Stimulated activated memory B cell treated with anti-CD40 and anti-IgM and Interleukin-4, amounts not matched to agents 10 μg/mL and 1 μg/mL and 100 μg/mL, for 72 hours (primary cell): ENCODE results near the gene SIAH1.
A peak's percentile ranks its signal among the peaks of the same experiment; 100 is the strongest.
"Not testable (repeated sequence)": the region's sequence is repeated elsewhere in the genome, so short reads cannot be mapped to it uniquely, and the experiment has no call there.

Experiments used
- ATAC-seq: fragments of 150-1000 bp; cut with Tn5 transposase; 2 replicates; pipeline ENCODE4 v1.10.0; 2021
- H3K27ac Mint-ChIP-seq: one replicate; pipeline ENCODE4 v1.8.0; 2022; ENCODE audit warnings: mild to moderate bottlenecking, mixed read lengths
- H3K27me3 Mint-ChIP-seq: one replicate; pipeline ENCODE4 v1.8.0; 2022; ENCODE audit warnings: mixed read lengths
- H3K36me3 Mint-ChIP-seq: one replicate; pipeline ENCODE4 v1.8.0; 2022; ENCODE audit warnings: mixed read lengths
- H3K4me1 Mint-ChIP-seq: one replicate; pipeline ENCODE4 v1.8.0; 2022; ENCODE audit warnings: mixed read lengths
- H3K4me3 Mint-ChIP-seq: one replicate; pipeline ENCODE4 v1.8.0; 2022; ENCODE audit warnings: mild to moderate bottlenecking, moderate library complexity, mixed read lengths
- H3K9me3 Mint-ChIP-seq: one replicate; pipeline ENCODE4 v1.8.0; 2022; ENCODE audit warnings: mixed read lengths

SIAH1 gene

DNA sequence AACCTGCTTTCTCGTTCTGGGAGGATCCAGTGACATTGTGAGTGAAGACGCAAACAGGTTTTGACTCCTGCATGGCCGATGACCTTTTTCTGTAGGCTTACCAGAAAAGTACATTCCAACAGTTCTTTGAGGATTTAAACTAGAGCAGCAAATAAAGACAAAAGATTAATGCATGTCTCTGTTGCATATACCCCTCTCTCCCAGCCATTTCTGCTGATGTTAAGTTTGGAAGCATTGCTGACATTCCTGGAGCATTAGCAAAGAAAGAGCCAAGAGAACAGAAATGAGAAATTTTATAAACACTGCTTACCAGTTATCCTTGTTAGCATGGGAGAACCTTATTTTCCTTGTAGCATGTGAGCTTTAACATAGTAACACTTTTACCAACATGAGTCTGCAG, 49.3 kb downstream of the SIAH1 start:
- peaks cover 51% of the 10 kb centered on the region for H3K36me3 Mint-ChIP-seq
- no peaks in the 10 kb centered on the region for H3K27me3 Mint-ChIP-seq
- H3K27ac Mint-ChIP-seq: no peak overlapping the region
- ATAC-seq: no peak
- H3K4me3 Mint-ChIP-seq: no peak overlapping the region
- H3K4me1 Mint-ChIP-seq: no peaks in the 10 kb centered on the region
- H3K9me3 Mint-ChIP-seq: no peaks in the 10 kb centered on the region

DNA sequence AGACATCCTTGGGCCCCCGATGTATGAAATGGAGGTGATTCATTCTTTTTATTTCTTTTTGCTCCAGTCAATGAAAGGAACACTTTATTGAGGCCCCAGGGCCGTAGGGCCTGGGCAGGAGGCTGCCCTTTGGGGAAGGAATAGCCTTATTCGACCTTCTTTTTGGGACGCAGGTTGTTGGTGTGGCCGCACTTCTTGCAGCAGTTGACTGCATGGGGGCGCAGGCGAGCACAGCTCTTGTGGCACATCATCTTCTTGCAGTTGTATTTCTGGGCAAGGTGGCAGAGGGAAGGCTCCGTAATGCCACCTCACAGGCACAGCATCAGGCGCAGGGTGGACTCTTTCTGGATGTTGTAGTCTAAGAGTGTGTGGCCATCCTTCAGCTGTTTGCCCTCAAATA, 50.9 kb downstream of the SIAH1 start:
- H3K36me3 Mint-ChIP-seq: peaks cover 43% of the 10 kb centered on the region
- H3K4me3 Mint-ChIP-seq: no peak overlapping the region

DNA sequence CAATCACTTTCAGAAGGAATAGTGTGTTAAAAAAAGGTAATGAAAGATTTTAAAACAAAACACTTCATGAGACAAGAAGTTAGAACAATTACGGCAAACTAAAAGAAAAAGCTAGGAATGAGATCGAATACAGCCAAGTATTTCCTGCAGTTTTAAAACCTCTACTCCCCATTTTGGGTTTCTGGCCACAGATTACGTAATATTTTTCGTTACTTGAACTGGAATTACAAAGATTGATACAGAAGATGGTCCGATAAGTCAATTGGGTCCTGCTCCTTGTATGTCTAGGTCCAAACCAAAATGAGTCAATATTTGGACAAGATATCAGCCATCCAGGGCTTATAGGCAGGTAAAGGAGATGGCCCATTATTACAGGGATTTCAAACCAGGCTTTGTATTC, 52.2 kb downstream of the SIAH1 start:
- Mint-ChIP-seq H3K36me3 (peaks cover 31% of the 10 kb centered on the region), H3K27ac (peak overlapping the region; percentile 4), H3K4me3 (no peak overlapping the region), H3K9me3 (no peaks in the 10 kb centered on the region), H3K27me3 (no peaks in the 10 kb centered on the region), H3K4me1 (no peaks in the 10 kb centered on the region)
- ATAC-seq: no peak

More for the DNA sequence above, 50.9 kb downstream of the SIAH1 start:
- Mint-ChIP-seq H3K9me3 (no peaks in the 10 kb centered on the region), H3K4me1 (no peaks in the 10 kb centered on the region), H3K27ac (no peak overlapping the region), H3K27me3 (no peaks in the 10 kb centered on the region)
- ATAC-seq: no peak

DNA sequence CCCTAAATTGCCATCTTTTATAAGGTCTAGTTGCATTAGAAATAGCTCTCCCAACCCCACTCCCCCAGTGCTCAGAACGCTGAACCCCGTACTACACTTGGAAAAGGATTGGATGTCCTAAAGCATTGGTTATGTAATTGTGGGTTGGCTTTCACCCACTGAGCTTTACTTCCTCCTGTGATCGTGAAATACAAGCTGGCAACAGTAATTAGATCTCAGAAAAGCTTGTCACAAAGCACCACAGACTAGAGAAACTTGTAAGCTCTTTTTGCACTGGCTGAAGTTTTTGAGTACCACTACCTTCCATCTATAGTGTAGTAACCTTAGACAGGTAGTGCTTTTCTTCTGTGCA, 54.4 kb downstream of the SIAH1 start:
- H3K9me3 Mint-ChIP-seq: no peaks in the 10 kb centered on the region
- no peak for ATAC-seq
- no peaks in the 10 kb centered on the region for H3K4me1 Mint-ChIP-seq
- H3K27me3 Mint-ChIP-seq: no peaks in the 10 kb centered on the region
- H3K27ac Mint-ChIP-seq: no peak overlapping the region
- peaks cover 19% of the 10 kb centered on the region for H3K36me3 Mint-ChIP-seq
- no peak overlapping the region for H3K4me3 Mint-ChIP-seq

DNA sequence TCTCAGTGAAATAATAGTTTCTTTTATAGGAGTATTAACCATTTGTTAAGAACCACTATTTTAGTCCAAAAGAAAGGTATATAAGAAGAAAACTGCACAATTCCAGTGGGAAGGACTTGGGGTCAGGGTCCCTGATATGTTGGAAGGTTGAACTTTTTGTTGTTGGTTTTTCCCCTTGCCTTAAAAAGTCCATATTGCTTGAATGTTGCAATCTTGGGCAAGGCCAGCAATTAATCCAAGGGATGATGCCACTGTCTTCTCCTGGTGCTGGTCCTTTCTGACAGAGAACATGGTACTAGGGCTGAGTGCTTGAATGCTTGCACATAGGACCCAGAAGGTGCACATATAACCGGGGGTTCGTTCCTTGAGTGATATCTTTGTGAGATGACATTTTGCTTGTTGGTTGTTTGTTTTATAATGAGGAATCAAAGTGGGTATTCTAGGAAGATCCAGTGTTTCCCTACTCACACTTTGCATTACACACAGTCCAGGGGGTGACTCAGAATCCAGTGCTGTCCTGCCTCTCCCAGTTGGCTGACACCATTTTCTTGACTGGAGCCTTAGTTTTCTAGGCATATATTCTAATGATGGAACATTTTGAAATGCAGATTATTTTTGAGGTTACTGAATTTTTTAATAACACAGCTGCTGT, 54.9 kb downstream of the SIAH1 start:
- H3K36me3 Mint-ChIP-seq: peaks cover 19% of the 10 kb centered on the region

DNA sequence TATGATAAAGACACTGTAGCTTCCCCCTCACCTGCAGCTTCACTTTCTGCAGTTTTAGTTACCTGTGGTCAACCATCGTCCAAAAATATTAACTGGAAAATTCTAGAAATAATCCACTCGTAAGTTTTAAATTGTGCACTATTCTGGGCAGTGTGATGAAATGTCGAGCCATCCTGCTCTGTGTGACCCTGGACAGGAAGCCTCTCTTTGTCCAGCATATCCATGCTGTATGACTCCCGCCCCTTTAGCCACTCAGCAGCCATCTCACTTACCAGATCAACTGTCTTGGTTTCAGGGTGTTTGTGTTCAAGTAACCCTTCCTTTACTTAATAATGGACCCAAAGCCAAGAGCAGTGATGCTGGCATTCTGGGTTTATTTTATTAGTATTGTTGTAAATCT, 56.1 kb downstream of the SIAH1 start:
- H3K4me1 Mint-ChIP-seq: no peaks in the 10 kb centered on the region
- no peaks in the 10 kb centered on the region for H3K9me3 Mint-ChIP-seq
- ATAC-seq: no peak
- H3K27ac Mint-ChIP-seq: no peak overlapping the region
- H3K36me3 Mint-ChIP-seq: peaks cover 17% of the 10 kb centered on the region
- H3K4me3 Mint-ChIP-seq: no peak overlapping the region
- no peaks in the 10 kb centered on the region for H3K27me3 Mint-ChIP-seq

More for the DNA sequence above, 54.9 kb downstream of the SIAH1 start:
- H3K27ac Mint-ChIP-seq: no peak overlapping the region
- no peak for ATAC-seq
- no peaks in the 10 kb centered on the region for H3K27me3 Mint-ChIP-seq
- no peaks in the 10 kb centered on the region for H3K9me3 Mint-ChIP-seq
- H3K4me3 Mint-ChIP-seq: no peak overlapping the region
- no peaks in the 10 kb centered on the region for H3K4me1 Mint-ChIP-seq

DNA sequence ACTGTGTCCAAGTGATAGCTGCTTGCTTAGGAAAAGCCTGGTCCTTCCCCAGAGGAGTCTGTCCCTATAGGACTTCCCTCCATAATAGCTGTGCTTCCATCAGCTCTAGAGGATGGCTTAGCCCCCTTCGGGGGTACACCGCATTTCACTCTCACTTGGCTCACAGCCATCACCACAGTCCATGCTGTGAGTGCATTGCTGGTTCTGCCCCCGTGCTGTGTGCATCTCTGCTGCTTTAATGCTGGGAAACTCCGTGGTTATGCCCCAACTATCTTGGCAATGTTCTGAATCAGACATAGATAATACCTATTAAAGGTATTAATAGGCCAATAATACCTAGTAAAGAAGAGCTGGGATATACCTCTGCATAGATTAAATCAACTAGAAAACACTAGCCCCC, 58.3 kb downstream of the SIAH1 start:
- H3K27ac Mint-ChIP-seq: peak overlapping the region; percentile 37
- no peak overlapping the region for H3K4me3 Mint-ChIP-seq
- no peaks in the 10 kb centered on the region for H3K27me3 Mint-ChIP-seq
- H3K4me1 Mint-ChIP-seq: no peaks in the 10 kb centered on the region
- ATAC-seq: no peak
- H3K36me3 Mint-ChIP-seq: peaks cover 13% of the 10 kb centered on the region
- no peaks in the 10 kb centered on the region for H3K9me3 Mint-ChIP-seq

DNA sequence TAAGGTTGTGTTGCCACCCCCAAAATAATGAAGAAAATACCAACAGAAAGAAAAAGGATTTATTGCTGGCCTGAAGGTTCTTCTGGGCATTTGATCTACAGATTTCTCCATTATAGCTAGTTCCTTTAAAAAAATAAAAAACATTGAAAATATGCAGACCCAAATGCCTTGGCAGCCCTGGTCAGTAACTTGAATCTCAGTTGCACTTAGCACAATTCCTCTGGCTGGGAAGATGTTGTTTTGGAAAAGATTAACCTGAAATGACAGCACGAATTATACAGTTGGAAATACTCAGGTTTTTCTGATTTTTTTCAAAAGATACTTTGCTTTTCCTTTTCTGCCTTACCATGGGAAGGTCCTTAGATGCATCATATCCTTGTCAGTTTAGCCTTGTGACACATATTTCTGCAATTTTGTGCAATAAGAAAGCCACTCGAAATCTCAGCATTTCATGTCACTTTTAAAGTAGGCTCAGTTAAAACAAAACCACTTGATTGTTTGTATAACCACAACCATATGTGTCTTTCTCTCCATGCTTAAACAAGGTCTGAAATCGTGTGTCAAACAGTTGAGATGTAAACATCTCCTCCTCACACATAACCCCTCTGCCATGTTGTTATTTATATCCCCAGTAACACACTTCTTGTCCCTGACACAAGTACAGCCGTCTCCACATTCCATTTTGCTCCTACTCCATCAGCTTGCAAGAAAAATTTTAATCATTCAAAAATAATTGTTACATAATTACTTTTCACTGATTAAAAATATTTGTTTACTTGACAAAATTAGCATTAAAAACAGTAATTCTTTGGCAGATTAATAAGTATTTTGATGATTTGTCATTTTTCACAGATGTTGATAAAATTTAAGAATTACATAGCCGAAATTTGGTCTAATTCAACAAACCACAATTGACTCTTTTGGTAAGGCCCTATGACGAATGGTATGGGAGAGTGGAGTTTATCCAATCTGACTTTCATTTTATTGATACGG, 61.1 kb downstream of the SIAH1 start:
- ATAC-seq: no peak
- H3K27ac Mint-ChIP-seq: no peak overlapping the region
- H3K4me1 Mint-ChIP-seq: no peaks in the 10 kb centered on the region
- H3K36me3 Mint-ChIP-seq: peaks cover 13% of the 10 kb centered on the region
- no peak overlapping the region for H3K4me3 Mint-ChIP-seq
- no peaks in the 10 kb centered on the region for H3K27me3 Mint-ChIP-seq
- no peaks in the 10 kb centered on the region for H3K9me3 Mint-ChIP-seq

DNA sequence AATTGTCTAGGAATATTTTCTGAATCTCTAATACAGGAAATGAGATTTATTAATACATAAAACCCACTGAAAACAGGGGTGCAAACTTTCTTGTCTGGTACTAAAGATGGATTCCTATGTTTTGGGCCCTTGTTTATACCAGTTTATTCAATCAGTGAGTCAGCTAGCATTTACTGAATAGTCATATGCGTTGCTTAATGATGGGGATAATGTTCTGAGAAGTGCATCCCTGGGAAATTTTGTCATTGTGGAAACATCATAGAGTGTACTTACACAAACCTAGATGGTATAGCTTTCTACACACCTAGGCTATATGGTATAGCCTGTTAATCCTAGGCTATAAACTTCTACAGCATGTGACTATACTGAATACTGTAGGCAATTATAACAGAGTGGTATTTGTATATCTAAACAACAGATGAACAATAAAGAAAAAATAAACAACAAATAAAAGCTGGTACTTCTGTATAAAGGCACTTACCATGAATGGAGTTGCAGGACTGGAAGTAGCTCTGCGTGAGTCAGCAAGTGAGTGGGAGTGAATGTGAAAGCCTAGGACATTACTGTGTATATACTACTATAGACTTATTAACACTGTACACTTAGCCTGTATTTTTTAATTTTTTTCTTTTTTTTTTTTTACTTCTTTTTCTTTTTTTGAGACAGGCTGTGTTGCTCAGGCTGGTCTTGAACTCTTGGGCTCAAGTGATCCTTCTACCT, 63.7 kb downstream of the SIAH1 start:
- H3K9me3 Mint-ChIP-seq: no peaks in the 10 kb centered on the region
- no peak for ATAC-seq

DNA sequence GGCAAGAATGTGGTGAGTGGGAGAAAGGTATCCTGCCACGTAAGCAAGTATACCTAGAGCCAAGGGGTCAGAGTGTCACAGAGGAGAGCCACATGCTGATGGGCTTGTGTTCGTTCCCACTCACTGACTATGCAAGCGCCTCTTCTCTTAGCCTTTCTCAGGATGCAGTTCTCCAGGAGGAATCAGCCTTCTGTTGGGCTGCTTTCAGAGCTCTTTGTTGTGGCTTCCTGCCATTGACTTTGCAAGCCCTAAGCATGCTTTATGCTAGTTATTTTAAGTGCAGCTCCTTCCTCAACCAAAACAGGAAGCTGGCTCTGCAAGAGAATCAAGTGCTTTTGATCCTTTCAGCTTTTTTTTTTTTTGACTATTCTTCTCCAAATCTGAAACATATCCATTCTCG, 66.6 kb downstream of the SIAH1 start:
- Mint-ChIP-seq H3K4me3 (no peak overlapping the region), H3K36me3 (peaks cover 35% of the 10 kb centered on the region), H3K4me1 (peaks cover 13% of the 10 kb centered on the region), H3K9me3 (peaks cover 5% of the 10 kb centered on the region), H3K27ac (no peak overlapping the region), H3K27me3 (no peaks in the 10 kb centered on the region)
- ATAC-seq: no peak

More for the DNA sequence above, 63.7 kb downstream of the SIAH1 start:
- Mint-ChIP-seq H3K4me3 (no peak overlapping the region), H3K4me1 (peaks cover 13% of the 10 kb centered on the region), H3K36me3 (peaks cover 23% of the 10 kb centered on the region), H3K27ac (no peak overlapping the region), H3K27me3 (no peaks in the 10 kb centered on the region)

DNA sequence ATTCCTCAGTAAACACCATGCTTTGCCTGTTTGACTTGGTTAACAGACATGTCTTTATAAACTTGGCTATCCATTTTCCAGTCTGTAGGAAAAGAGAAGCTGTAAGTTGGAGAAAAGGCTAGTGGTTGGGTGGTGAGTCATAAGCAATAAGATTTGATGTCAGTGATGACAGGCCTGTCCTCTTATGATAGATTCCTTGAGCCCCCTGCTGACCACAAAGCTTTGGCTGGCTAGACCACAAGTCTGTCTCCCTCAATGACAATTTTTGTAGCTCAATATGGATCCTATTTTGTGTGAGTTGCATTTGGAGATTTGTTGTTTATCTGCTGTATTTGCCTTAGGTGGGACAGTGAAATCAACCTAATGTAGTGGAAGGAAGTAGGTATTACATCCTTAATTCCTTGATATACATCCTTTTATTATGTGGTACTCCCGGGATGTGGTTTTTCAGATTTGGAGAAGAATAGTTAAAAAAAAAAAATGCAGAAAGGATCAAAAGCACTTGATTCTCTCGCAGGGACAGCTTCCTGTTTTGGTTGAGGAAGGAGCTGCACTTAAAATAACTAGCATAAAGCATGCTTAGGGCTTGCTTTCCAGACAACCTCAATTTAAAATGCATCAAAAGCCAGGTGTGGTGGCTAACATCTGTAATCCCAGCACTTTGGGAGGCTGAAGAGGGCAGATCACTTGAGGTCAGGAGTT, 67.4 kb downstream of the SIAH1 start:
- ATAC-seq: peak; percentile 53
- Mint-ChIP-seq H3K9me3 (peaks cover 7% of the 10 kb centered on the region), H3K4me3 (no peak overlapping the region), H3K27ac (no peak overlapping the region), H3K4me1 (peaks cover 13% of the 10 kb centered on the region), H3K36me3 (peaks cover 44% of the 10 kb centered on the region), H3K27me3 (no peaks in the 10 kb centered on the region)

DNA sequence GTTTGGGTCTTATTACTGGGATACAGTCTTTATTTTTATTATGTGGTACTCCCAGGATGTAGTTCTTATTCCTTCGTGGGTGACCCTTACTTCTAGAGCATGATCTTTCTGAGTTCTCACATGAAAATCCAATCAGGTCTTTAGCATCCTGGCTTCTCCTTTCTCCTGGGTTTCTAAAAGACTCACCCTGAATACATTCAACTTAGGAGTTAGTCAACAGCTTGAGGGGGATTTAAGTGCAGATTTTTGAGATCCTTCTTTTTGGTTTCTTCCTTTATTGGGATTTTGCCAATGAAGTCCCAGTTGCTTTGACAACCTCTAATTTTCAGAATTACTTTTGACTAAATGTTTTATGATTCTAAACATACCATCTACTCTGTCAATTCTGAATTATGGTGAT, 68.2 kb downstream of the SIAH1 start:
- Mint-ChIP-seq H3K4me1 (peaks cover 19% of the 10 kb centered on the region), H3K27ac (no peak overlapping the region), H3K27me3 (no peaks in the 10 kb centered on the region), H3K36me3 (peaks cover 51% of the 10 kb centered on the region), H3K9me3 (peaks cover 12% of the 10 kb centered on the region), H3K4me3 (no peak overlapping the region)
- no peak for ATAC-seq

DNA sequence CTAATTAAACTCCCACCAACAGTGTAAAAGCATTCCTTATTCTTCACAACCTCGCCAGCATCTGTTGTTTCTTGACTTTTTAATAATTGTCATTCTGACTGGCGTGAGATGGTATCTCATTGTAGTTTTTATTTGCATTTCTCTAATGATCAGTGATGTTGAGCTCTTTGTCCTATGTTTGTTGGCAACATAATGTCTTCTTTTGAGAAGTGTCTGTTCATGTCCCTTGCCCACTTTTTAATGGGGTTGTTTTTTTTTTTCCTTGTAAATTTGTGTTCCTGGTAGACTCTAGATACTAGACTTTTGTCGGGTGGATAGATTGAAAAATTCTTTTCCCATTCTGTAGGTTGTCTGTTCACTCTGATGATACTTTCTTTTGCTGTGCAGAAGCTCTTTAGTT, 71.3 kb downstream of the SIAH1 start:
- not testable (repeated sequence) for H3K27me3 Mint-ChIP-seq, H3K27ac Mint-ChIP-seq, H3K4me3 Mint-ChIP-seq, ATAC-seq
- H3K36me3 Mint-ChIP-seq: peaks cover 82% of the 10 kb centered on the region
- H3K4me1 Mint-ChIP-seq: peaks cover 18% of the 10 kb centered on the region
- H3K9me3 Mint-ChIP-seq: peaks cover 24% of the 10 kb centered on the region

DNA sequence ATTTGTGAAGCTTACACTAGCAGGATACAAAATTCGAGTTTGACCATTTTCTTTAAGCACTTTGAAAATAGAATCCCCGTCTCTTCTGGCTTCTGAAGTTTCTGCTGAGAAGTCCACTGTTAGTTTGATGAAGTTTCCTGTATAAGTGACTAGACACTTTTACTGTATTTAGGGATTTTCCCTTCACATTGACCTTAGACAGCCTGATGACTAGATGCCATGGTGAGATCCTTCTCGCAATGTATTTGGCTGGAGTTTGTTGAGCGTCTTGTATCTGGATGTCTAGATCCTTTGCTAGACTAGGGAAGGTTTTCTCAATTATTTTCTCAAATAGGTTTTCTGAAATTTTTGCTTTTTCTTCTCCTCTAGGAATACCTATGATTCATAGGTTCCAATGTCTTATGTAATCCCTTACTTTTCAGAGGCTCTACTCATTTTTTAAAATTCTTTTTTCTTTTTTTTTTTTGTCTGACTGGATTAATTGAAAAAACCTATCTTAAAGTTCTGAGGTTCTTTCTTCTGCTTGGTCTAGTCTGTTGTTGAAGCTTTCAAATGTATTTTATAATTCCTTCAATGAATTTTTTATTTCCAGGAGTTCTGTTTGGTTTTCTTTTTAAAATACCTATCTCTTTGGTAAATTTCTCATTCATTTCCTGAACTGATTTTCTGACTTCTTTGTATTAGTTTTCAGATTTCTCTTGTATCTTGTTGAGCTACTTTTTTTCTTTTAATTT, 74.1 kb downstream of the SIAH1 start:
- H3K9me3 Mint-ChIP-seq: peaks cover 33% of the 10 kb centered on the region
- no peaks in the 10 kb centered on the region for H3K27me3 Mint-ChIP-seq

More for the DNA sequence above, 74.1 kb downstream of the SIAH1 start:
- Mint-ChIP-seq H3K4me3 (no peak overlapping the region), H3K27ac (no peak overlapping the region), H3K4me1 (peaks cover 6% of the 10 kb centered on the region), H3K36me3 (peaks cover 96% of the 10 kb centered on the region)
- ATAC-seq: no peak
